Frontal cortex (tissue), 4 donors: Measurements from ENCODE around the gene MAP4K3. TPM values are rescaled to one million over a fixed set of nuclear protein-coding genes. Genes with fewer than 3 reads are reported as not detected.
"Not testable (repeated sequence)": the region's sequence is repeated elsewhere in the genome, so short reads cannot be mapped to it uniquely, and the experiment has no call there.

ENCODE experiments used
- DNase-seq, 2 donors: peaks; one replicate each; pipeline ENCODE4 v3.0.0; 2012; ENCODE audit warnings: low spot score in 2 of 2
- FAIRE-seq: peaks from 2 replicates; lab custom pipeline; 2012; peaks lifted over from hg19 to GRCh38; lab: Jason Lieb, UNC
- total RNA-seq: library from RNA; depleted of rRNA; stranded (reverse); fragments of >200 nt; gene quantifications from one replicate; pipeline ENCODE4 v1.2.3, GENCODE V29; 2014
- donor health status: control.
- donor health status: control.
- donor health status: control.

The MAP4K3 gene
- total RNA-seq, 1 donor from 2014 or later, result 104 TPM

- DNase-seq (peak; percentile 26 to 42), FAIRE-seq (peak; percentile 95)
These were observed 57.2 kb downstream of the MAP4K3 start for GRCh38 chr2:39379643-39380524.

DNA sequence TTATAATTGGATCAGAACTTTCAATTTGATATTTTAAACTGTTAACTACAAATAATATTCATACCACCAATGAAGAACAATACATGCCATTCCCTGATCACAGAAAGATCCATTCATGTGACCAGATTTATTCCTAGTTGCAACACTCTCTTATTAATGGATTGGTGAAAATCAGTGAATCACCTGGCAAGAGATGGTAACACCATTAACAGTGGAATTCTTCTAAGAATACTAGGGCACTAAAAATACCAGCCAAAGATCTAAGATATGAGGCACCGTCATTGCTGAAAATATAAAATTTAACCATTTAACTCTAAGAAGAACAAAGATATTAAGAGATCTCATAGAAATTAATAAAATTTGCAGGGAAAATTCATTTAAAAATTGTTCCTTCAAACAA, 58.1 kb downstream of the MAP4K3 start:
- no peak for FAIRE-seq
- DNase-seq, result no peak

- no peak for FAIRE-seq
- no peak for DNase-seq
These were observed 59.7 kb downstream of the MAP4K3 start for GRCh38 chr2:39377226-39377939.

GRCh38 chr2:39375917-39376316, 61.2 kb downstream of the MAP4K3 start:
- FAIRE-seq (no peak), DNase-seq (no peak)

GRCh38 chr2:39373181-39373802, 63.8 kb downstream of the MAP4K3 start:
- FAIRE-seq (no peak), DNase-seq (no peak)

GRCh38 chr2:39370101-39370500, 67.0 kb downstream of the MAP4K3 start:
- DNase-seq, result no peak
- no peak for FAIRE-seq

DNA sequence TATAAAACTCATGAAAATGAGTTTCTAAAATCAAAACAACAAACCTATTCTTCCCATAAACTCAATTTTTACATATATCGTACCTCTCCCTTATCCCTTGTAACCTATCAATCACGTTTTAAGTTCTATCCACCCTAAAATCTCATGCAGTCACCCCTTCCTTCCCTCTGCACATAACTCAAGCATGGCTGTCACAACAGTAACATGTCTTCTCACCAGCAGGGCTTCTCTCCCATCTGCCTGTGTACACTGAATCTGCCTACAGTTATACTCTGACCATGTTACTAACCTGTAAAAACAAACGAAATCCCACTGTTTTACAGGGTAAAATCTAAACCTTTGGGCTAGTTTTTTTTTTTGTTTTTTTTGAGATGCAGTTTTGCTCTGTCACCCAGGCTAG, 68.2 kb downstream of the MAP4K3 start:
- FAIRE-seq (no peak), DNase-seq (no peak)

DNA sequence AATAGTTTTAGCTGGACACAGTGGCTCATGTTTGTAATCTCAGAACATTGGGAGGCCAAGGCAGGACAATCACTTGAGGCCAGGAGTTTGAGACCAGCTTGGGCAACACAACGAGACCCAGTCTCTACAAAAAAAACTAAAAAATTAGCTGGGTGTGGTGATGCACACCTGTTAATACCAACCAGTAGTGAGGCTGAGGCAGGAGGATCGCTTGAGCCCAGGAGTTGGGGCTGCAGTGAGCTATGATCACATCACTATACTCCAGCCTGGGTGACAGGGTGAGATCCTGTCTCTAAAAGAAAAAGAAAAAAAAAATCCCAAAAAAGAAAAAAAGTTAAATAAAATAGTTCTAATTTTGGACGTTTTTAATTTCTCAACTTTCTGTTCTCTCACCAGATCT, 68.7 kb downstream of the MAP4K3 start:
- no peak for FAIRE-seq
- no peak for DNase-seq

DNA sequence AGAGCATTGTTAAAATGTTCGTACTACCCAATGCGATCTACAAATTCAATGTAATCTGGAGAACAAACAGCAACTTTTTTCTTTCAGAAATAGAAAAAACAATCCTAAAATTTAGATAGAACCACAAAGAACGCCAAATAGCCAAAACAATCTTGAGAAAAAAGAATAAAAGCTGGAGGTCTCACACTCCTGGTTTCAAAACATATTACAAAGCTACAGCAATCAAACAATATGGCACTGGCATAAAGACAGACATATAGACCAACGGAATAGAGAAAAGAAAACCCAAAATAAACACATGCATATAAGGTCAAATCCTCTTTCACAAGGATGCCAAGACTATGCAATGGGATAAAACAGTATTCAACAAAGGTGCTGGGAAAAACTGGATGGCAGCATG, 74.5 kb downstream of the MAP4K3 start:
- FAIRE-seq (no peak), DNase-seq (no peak)

- FAIRE-seq (peak; percentile 50), DNase-seq (no peak)
These were observed 75.6 kb downstream of the MAP4K3 start for GRCh38 chr2:39361511-39361910.

DNA sequence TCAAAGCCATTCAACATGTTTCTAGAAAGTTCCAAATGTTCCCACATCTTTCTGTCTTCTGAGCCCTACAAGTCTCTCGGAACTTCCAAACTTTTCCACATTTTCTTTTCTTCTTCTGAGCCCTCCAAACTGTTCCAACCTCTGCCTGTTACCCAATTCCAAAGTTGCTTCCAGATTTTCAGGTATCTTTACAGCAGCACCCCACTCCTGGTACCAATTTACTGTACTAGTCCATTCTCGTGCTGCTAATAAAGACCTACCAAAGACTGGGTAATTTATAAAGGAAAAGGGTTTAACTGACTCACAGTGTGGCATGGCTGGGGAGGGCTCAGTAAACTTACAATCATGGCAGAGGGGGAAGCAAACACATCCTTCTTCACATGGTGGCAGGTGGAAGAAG, 76.7 kb downstream of the MAP4K3 start:
- FAIRE-seq, DNase-seq: not testable (repeated sequence)

GRCh38 chr2:39359453-39360038, 77.5 kb downstream of the MAP4K3 start:
- FAIRE-seq (no peak), DNase-seq (no peak)

- peak in 1 of 2 donors; percentile 21 for DNase-seq
- FAIRE-seq, result no peak
These were observed 80.0 kb downstream of the MAP4K3 start for GRCh38 chr2:39356922-39357639.

DNA sequence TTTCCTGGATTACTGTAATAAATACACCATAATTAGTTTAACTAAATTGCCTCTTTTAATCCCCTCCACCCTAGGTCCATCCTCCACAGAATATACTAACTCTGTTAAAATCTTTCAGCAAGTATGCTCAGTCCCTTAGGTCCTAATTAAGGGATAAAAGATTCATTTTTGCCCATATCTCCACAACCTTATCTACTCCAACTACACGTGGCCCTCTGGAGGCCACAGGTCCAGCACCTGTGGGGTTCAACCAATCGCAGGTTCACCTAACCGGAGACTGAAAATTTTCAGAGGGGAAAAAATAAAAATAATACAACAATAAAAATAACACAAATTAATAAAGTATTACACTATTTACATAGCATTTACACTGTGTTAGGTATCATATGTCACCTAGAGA, 86.4 kb downstream of the MAP4K3 start:
- no peak for DNase-seq
- FAIRE-seq, result no peak

DNA sequence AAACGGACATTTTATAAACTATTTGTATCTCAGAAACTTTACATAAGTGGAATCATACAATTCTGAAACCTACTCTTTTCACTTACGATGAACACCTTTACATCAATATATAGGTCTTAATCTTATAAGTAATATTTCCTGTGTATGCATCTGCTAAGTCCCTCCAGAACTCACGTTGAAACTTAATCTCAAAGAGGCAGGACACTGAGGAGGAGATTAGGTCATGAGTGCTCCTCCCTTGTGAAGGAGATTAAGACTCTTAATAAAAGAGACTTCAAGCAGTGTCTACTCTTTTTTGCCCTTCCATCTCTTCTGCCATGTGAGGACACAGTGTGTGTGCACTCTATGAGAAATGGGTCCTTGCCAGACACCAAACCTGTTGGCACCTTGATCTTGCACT, 98.6 kb downstream of the MAP4K3 start:
- DNase-seq (no peak), FAIRE-seq (no peak)

- DNase-seq (no peak), FAIRE-seq (no peak)
These were observed 101.2 kb downstream of the MAP4K3 start for GRCh38 chr2:39335930-39336329.

DNA sequence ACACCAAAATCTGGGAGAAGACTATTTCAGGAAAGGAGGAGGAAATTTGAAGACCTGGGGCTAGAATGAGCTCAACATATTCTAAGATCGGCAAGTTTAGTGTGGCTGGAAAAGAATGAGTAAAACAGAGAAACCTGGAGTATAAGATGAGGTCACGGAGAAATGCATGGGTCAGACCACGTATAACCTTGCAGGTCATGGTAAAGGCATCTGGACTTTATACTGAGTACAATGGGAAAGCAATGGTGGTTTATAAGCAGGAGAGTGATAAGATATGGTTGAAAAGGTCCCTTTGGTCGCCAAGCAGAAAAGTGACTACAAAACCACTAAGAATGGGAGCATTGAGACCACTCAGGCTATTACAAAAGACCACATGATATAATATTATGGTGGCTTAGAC, 102.1 kb downstream of the MAP4K3 start:
- FAIRE-seq, result no peak

GRCh38 chr2:39334529-39334928, 102.6 kb downstream of the MAP4K3 start:
- DNase-seq (no peak), FAIRE-seq (no peak)

More for the DNA sequence above, 102.1 kb downstream of the MAP4K3 start:
- no peak for DNase-seq

- DNase-seq (no peak), FAIRE-seq (no peak)
These were observed 110.4 kb downstream of the MAP4K3 start for GRCh38 chr2:39326644-39327043.

GRCh38 chr2:39325966-39326365, 111.1 kb downstream of the MAP4K3 start:
- DNase-seq (no peak), FAIRE-seq (no peak)
